Peyer's patch (tissue), 4 donors: ENCODE measurements around the gene LIPM. TPM values are rescaled to one million over a fixed set of nuclear protein-coding genes. Genes with fewer than 3 reads are reported as not detected.

Experiments
- DNase-seq, 3 donors: peaks; one replicate each; pipeline ENCODE4 v3.0.0-alpha.2; 2017 to 2019
- H3K27ac ChIP-seq, 4 donors: fragments of 200-600 bp; sonication (generic); one replicate each; pipeline ENCODE4 v1.5.1; 2016 to 2019
- H3K27me3 ChIP-seq, 2 donors: fragments of 200-600 bp; sonication (generic); one replicate each; pipeline ENCODE4 v1.5.1; 2019
- H3K36me3 ChIP-seq, 3 donors: fragments of 200-600 bp; sonication (generic); one replicate each; pipeline ENCODE4 v1.5.1; 2016 to 2019
- H3K4me1 ChIP-seq, 4 donors: fragments of 200-600 bp; sonication (generic); one replicate each; pipeline ENCODE4 v1.5.1; 2016 to 2019
- H3K4me3 ChIP-seq, 4 donors: fragments of 200-600 bp; sonication (generic); 1 replicate in 3 of 4; 2 replicates in 1 of 4; pipeline ENCODE4 v1.5.1; 2016 to 2019; ENCODE audit warnings: mild to moderate bottlenecking in 1 of 4
- H3K9me3 ChIP-seq, 4 donors: fragments of 200-600 bp; sonication (generic); one replicate each; pipeline ENCODE4 v1.5.1; 2016 to 2019; ENCODE audit warnings: mild to moderate bottlenecking in 1 of 4
- POLR2A ChIP-seq, 2 donors: fragments of 450-650 bp; IDR thresholded peaks; one replicate each; pipeline ENCODE4 v1.5.1; 2017; ENCODE audit warnings: antibody characterized with exemption in 2 of 2, mild to moderate bottlenecking in 2 of 2, moderate library complexity in 2 of 2
- total RNA-seq, 4 donors: library from RNA; depleted of rRNA; stranded (reverse); fragments of >200 nt; gene quantifications; one replicate each; pipeline ENCODE4 v1.1.0, GENCODE V29; 2016
- TF ChIP-seq, protein P1 (sequence below), 6 experiments: fragments of 450-650 bp in 4 of 6; fragments of 200-600 bp in 2 of 6; sonication (generic) in 1 of 6; IDR thresholded peaks; one replicate each; pipeline ENCODE4 v1.5.1; 2017 to 2019; ENCODE audit warnings: antibody characterized with exemption in 6 of 6, mild to moderate bottlenecking in 3 of 6, moderate library complexity in 1 of 6

LIPM gene
- total RNA-seq, 4 donors from 2014 or later, result not detected

DNA sequence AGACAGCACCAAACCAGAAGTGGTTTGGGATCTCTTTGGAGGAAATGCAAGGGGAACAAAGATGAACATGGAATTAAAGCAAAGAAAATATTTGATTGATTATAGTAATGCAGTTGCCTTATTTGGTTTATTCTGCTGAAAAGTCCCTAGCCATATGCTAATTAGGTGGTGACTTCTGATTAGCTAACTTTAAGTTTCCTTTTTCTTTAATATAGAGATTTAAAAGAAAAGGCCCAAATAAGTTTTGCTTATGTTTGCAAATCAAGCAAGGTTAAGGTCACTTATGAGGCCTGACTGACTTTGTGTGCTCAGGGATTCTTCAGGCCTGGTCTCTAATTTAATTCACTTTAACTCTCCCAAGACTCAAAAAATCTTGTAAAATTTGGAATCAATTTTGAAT, 55.3 kb downstream of the LIPM start:
- H3K27ac ChIP-seq, result no peak overlapping the region
- no peak for DNase-seq
- H3K4me1 ChIP-seq, result peaks cover 0 to 8% (median 0%) of the 10 kb centered on the region in 4 donors
- no peaks in the 10 kb centered on the region for H3K36me3 ChIP-seq
- H3K27me3 ChIP-seq, result no peaks in the 10 kb centered on the region
- no peak overlapping the region for H3K4me3 ChIP-seq
- H3K9me3 ChIP-seq, result no peaks in the 10 kb centered on the region
- TF ChIP-seq, protein P1, sequence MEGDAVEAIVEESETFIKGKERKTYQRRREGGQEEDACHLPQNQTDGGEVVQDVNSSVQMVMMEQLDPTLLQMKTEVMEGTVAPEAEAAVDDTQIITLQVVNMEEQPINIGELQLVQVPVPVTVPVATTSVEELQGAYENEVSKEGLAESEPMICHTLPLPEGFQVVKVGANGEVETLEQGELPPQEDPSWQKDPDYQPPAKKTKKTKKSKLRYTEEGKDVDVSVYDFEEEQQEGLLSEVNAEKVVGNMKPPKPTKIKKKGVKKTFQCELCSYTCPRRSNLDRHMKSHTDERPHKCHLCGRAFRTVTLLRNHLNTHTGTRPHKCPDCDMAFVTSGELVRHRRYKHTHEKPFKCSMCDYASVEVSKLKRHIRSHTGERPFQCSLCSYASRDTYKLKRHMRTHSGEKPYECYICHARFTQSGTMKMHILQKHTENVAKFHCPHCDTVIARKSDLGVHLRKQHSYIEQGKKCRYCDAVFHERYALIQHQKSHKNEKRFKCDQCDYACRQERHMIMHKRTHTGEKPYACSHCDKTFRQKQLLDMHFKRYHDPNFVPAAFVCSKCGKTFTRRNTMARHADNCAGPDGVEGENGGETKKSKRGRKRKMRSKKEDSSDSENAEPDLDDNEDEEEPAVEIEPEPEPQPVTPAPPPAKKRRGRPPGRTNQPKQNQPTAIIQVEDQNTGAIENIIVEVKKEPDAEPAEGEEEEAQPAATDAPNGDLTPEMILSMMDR (IDR thresholded peaks at IDR 0.05), result no peak
- TF ChIP-seq POLR2A (IDR thresholded peaks at IDR 0.05), result no peak

DNA sequence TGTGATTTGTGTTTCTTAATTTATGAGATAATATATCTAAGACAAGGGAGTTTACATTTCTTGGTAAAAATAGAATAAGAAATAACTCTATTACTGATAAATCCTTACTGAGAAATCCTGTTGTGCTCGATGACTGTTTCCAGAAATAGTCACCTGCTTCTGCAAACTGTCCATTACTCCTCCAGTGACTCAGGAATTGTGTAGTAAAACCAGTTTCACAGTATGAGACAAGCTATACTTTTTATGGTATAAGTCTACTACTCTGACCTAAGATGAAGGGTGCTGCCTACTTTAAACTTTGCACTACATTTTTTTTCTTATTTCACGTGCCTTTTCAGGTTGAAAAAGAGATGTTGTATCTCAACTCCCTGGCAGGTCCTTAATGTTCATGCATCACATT, 56.0 kb downstream of the LIPM start:
- no peaks in the 10 kb centered on the region for H3K36me3 ChIP-seq
- TF ChIP-seq, protein P1 (IDR thresholded peaks at IDR 0.05), result no peak
- no peak for TF ChIP-seq POLR2A (IDR thresholded peaks at IDR 0.05)
- no peaks in the 10 kb centered on the region for H3K27me3 ChIP-seq
- peaks cover 0 to 7% (median 0%) of the 10 kb centered on the region in 4 donors for H3K4me1 ChIP-seq
- H3K4me3 ChIP-seq, result no peak overlapping the region
- DNase-seq, result no peak
- H3K27ac ChIP-seq, result no peak overlapping the region
- no peaks in the 10 kb centered on the region for H3K9me3 ChIP-seq

DNA sequence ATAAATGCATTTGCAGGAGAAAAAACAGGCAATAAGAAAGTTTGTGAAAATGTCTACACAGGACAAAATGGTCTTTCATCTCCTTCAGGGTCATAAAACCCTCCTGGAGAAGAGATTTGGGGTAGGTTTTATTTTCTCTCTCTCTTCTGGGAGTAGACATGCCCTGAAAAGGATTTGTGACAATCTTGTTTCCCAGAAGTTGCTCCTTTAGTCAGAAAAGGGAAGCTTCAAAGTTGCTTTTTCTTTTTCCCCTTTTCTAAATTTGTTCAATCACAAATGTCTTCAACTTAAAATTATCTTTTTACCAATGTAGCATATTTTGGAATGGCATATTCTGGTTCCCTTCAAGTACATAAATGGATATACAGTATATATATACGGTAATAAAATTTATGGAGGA, 58.5 kb downstream of the LIPM start:
- no peak overlapping the region for H3K27ac ChIP-seq
- H3K9me3 ChIP-seq, result no peaks in the 10 kb centered on the region
- no peak for DNase-seq
- TF ChIP-seq, protein P1 (IDR thresholded peaks at IDR 0.05), result no peak
- TF ChIP-seq POLR2A (IDR thresholded peaks at IDR 0.05), result no peak
- H3K36me3 ChIP-seq, result no peaks in the 10 kb centered on the region
- no peaks in the 10 kb centered on the region for H3K4me1 ChIP-seq
- no peaks in the 10 kb centered on the region for H3K27me3 ChIP-seq
- no peak overlapping the region for H3K4me3 ChIP-seq

DNA sequence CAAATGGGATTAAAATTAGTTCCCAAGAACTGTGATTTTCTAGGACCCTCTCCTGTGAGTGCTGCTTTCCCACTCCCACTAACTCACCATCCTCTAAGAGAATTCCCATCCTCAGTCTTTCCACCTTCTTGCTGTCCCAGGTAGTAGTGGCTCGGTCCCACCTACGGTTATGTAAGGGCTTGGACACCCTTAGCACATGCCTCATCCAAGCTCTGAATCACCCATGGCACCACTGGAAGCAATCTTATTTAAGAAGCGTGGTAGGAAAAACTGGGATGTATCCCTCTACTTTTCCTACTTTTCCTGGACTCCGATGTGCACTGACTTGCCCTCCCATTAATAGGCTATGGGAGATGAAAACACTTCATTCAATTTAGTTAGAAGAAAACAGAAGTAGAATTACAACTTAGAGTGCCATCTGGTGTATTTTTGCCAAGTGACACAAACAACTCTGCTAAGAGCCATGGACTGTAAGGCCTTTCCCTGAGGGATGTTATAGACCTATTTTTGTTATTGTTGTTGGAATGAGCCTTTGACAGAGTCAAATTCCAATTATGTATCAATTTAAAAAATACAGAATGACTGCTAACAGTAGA, 62.8 kb downstream of the LIPM start:
- H3K4me3 ChIP-seq, result no peak overlapping the region
- no peak for TF ChIP-seq POLR2A (IDR thresholded peaks at IDR 0.05)
- TF ChIP-seq, protein P1 (IDR thresholded peaks at IDR 0.05), result peak in 3 of 6 experiments; percentile 45 to 65 (median 53)
- H3K9me3 ChIP-seq, result no peaks in the 10 kb centered on the region
- H3K4me1 ChIP-seq, result no peaks in the 10 kb centered on the region
- DNase-seq, result no peak
- no peaks in the 10 kb centered on the region for H3K36me3 ChIP-seq
- no peaks in the 10 kb centered on the region for H3K27me3 ChIP-seq
- no peak overlapping the region for H3K27ac ChIP-seq

DNA sequence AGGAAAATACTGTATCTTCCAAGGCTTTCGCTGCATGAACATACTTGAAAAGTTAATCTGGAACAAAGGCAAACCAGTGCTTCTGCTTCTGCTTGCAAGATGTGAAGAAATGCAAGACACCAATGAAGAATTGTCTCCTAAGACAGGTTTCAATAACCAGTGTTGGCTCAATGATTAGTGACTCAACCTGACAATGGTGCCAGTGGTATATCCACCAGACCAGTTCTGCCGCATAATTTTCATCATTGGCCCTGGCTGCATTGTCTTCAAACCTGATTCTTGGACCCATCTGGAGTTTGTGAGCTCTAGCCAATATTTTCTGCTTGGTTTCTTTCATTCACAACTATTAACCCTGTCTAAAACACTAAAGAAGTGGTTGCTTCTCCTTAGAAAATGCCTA, 63.9 kb downstream of the LIPM start:
- Histone ChIP-seq H3K9me3 (no peaks in the 10 kb centered on the region), H3K27me3 (no peaks in the 10 kb centered on the region), H3K4me1 (no peaks in the 10 kb centered on the region), H3K27ac (no peak overlapping the region), H3K4me3 (no peak overlapping the region), H3K36me3 (no peaks in the 10 kb centered on the region)
- TF ChIP-seq, protein P1 (IDR thresholded peaks at IDR 0.05), result no peak
- no peak for TF ChIP-seq POLR2A (IDR thresholded peaks at IDR 0.05)
- no peak for DNase-seq

DNA sequence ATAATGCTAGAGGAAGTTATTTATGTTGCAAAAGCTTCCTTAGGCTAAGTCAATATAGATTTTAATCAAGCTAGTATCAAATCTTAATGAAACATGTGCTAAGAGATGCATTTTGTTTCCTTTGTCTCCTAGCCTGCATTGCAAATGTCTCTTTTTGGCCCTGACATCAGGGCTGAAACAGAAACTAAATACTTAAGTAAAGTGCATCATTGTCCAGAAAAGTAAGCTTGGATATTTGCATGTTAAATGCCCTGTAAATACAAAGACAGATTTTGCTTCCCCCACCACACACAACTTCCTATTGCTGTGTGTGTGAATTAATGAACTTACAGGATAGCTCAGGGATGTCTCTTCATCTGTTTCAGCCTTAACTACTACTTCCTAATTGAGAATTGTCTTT, 67.6 kb downstream of the LIPM start:
- no peaks in the 10 kb centered on the region for H3K27me3 ChIP-seq

More for the DNA sequence above, 67.6 kb downstream of the LIPM start:
- Histone ChIP-seq H3K4me1 (no peaks in the 10 kb centered on the region), H3K36me3 (no peaks in the 10 kb centered on the region), H3K4me3 (no peak overlapping the region), H3K9me3 (no peaks in the 10 kb centered on the region), H3K27ac (no peak overlapping the region)
- DNase-seq, result no peak
- TF ChIP-seq, protein P1 (IDR thresholded peaks at IDR 0.05), result no peak
- TF ChIP-seq POLR2A (IDR thresholded peaks at IDR 0.05), result no peak
